ENCODE data around the gene KRT80. TPM values are rescaled to one million over a fixed set of nuclear protein-coding genes. Genes with fewer than 3 reads are reported as not detected.

The KRT80 gene
- total RNA-seq, 4 donors from 2014 or later: 0.16 to 0.54 (median 0.31) TPM; not detected in 1

DNA sequence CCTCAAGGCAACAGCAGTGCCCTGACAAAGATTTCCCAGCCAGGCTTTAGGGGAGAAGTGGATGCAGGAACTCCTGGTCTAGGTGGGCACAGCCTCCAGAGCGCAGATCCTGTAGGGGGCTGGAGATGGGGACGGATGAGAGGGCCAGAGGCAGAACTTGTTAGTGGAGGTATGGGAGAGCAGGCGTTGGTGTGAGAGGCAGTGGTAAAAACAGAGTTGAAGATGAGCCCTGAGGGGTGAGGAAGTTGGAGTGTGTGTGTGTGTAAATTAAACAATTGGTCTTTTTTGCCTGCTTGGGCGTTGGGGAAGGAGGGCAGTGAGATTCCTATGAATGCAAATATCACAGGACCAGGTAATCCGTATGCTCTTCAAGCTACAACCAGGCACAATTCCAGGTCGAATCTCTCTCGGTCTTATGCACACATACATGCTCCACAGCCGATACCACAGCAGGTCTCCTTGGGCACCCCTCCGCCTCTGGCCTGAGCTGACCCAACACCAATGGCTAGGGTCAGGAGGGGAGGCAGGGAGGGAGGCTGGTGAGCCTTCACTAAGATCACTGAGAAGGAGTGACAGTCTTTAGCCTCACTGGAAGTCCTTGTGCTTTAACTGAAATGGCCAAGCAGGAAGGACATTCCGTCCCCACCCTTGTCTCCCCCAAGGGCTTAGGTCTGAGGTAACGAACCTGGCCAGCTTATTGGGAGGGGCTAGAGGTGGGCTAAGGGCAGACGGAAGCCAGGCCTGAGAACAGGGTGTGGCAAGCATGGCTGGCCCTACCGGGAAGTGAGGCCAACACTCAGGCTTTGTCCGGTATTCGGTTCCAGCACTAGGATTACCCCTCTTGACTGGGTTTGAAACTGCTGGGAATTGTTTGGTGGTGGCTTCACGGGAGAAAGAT, 39.7 kb upstream of the KRT80 start:
- TF ChIP-seq POLR2A (IDR thresholded peaks at IDR 0.05) (no peak), POLR2AphosphoS5 (IDR thresholded peaks at IDR 0.05) (no peak), EP300 (IDR thresholded peaks at IDR 0.05) (no peak)
- TF ChIP-seq, protein P1, sequence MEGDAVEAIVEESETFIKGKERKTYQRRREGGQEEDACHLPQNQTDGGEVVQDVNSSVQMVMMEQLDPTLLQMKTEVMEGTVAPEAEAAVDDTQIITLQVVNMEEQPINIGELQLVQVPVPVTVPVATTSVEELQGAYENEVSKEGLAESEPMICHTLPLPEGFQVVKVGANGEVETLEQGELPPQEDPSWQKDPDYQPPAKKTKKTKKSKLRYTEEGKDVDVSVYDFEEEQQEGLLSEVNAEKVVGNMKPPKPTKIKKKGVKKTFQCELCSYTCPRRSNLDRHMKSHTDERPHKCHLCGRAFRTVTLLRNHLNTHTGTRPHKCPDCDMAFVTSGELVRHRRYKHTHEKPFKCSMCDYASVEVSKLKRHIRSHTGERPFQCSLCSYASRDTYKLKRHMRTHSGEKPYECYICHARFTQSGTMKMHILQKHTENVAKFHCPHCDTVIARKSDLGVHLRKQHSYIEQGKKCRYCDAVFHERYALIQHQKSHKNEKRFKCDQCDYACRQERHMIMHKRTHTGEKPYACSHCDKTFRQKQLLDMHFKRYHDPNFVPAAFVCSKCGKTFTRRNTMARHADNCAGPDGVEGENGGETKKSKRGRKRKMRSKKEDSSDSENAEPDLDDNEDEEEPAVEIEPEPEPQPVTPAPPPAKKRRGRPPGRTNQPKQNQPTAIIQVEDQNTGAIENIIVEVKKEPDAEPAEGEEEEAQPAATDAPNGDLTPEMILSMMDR (IDR thresholded peaks at IDR 0.05): no peak
- Histone ChIP-seq H3K4me3 (no peak overlapping the region), H3K4me1 (peaks cover 0 to 17% (median 7%) of the 10 kb centered on the region in 3 donors), H3K27ac (no peak overlapping the region), H3K36me3 (no peaks in the 10 kb centered on the region), H3K9me3 (no peaks in the 10 kb centered on the region), H3K27me3 (peaks cover 61% of the 10 kb centered on the region)
- ATAC-seq: peak; percentile 50
- 79% methylated on average over 5 to 8 of the region's 16 CpGs for WGBS, 2 donors (ENCODE audit: low coverage in 1 of 2)

DNA sequence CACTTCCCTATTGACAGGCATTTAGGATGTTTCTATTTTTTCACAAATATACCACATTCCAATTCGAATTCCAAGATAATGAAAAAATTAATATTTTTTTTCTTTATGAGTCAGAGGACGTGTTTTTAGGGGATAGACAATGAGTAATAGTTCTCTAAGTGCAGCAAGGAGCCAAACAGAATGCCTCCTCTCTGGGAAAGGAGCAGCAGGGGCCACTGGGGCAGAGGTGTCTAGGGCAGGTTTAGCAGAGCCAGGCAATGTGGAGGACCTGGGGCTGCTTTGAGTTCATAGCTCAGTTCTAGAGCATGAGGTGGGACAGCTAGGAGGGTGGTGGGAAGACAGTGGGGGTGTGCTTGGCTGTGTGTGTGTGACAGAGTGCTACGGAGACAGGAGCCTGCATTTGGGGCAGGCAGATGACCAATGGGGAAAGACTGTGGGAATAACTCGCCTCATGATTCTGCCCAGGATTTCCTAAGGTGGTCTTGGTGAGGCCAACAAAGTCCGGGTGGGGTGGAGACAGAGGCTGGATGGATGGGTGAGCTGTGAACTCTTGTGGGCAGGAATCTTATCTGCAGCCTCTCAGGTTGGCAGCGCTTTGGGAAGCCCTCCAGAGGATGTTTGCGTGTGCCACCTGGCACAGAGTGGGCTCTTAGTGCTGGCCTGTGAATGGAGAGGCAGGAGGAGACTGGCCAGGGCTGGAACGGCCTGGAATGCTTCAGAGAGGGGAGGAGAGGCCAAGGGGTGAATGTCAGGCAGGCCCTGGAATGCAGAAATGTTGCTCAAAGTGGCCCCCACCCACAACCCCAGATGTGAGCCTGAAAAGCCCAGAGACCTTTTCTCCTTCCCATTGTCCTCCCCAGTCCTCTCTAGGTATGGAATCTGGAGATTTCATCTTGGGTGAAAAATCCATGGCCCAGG, 38.8 kb upstream of the KRT80 start:
- Histone ChIP-seq H3K9me3 (no peaks in the 10 kb centered on the region), H3K27ac (peak overlapping the region in 1 of 4 donors; percentile 20), H3K27me3 (peaks cover 61% of the 10 kb centered on the region), H3K4me3 (no peak overlapping the region), H3K36me3 (no peaks in the 10 kb centered on the region), H3K4me1 (peaks cover 0 to 17% (median 7%) of the 10 kb centered on the region in 3 donors)
- TF ChIP-seq, protein P1 (IDR thresholded peaks at IDR 0.05): no peak
- TF ChIP-seq EP300 (IDR thresholded peaks at IDR 0.05) (no peak), POLR2A (IDR thresholded peaks at IDR 0.05) (no peak), POLR2AphosphoS5 (IDR thresholded peaks at IDR 0.05) (no peak)
- WGBS, 2 donors (ENCODE audit: low coverage in 1 of 2): 43 to 45% methylated on average over 5 of the region's 8 CpGs
- no peak for ATAC-seq

DNA sequence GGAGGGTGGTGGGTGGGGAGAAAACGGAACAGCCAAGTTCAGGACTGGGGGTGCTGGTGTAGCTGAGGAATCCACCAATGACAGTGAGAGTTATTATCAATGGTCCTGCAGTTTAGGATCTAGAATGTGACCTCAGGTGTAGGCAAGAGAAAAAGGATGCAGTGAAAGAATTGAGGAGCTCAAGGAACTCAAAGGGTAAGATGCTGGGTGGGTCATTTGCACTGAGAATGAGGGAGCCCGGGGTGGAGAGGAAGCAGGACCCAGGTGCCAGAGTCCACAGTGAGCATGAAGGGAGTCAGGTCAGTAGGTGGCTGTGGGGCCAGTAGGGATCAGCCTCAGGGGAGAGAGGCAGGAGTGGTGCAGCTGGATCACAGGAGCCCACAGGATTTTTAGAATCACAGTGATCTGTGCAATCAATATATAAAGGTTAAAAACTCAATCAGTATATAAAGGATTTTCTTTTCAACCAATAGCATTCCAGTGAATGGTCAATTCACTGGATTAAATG, 38.1 kb upstream of the KRT80 start:
- no peak for ATAC-seq
- H3K27me3 ChIP-seq: peaks cover 58% of the 10 kb centered on the region
- H3K9me3 ChIP-seq: no peaks in the 10 kb centered on the region
- H3K4me1 ChIP-seq: peaks cover 0 to 17% (median 7%) of the 10 kb centered on the region in 3 donors
- TF ChIP-seq, protein P1 (IDR thresholded peaks at IDR 0.05): no peak
- no peak for TF ChIP-seq POLR2AphosphoS5 (IDR thresholded peaks at IDR 0.05)
- no peak for TF ChIP-seq POLR2A (IDR thresholded peaks at IDR 0.05)
- no peak overlapping the region for H3K27ac ChIP-seq
- WGBS, 2 donors (ENCODE audit: low coverage in 1 of 2): 67 to 93% methylated on average over 1 to 2 of the region's 2 CpGs
- no peaks in the 10 kb centered on the region for H3K36me3 ChIP-seq
- no peak overlapping the region for H3K4me3 ChIP-seq

DNA sequence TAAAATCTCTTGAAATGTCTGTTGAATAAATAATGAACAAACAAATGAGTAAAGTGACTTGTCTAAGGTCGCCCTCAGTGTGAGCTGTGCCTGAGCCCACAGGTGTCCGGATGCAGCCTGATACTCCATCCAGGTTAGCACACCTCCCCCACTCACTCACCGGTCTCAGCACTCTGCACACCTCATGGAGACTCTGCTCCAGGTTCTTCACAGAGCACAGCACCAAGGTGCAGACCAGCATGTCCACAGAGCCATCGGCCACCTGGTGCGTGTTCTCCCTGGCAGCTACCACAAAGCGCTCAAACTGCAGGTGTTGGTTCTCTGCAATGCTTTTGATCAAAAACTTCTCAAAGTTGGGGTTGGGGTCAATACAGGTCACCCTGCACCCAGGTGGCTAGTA, 37.1 kb upstream of the KRT80 start:
- Histone ChIP-seq H3K27ac (no peak overlapping the region), H3K36me3 (no peaks in the 10 kb centered on the region), H3K27me3 (peaks cover 48% of the 10 kb centered on the region), H3K4me1 (peaks cover 0 to 17% (median 7%) of the 10 kb centered on the region in 3 donors), H3K4me3 (no peak overlapping the region), H3K9me3 (no peaks in the 10 kb centered on the region)
- WGBS, 2 donors (ENCODE audit: low coverage in 1 of 2): 86 to 90% methylated on average over 4 of the region's 6 CpGs
- ATAC-seq: no peak
- TF ChIP-seq POLR2AphosphoS5 (IDR thresholded peaks at IDR 0.05) (no peak), EP300 (IDR thresholded peaks at IDR 0.05) (no peak), POLR2A (IDR thresholded peaks at IDR 0.05) (no peak)
- TF ChIP-seq, protein P1 (IDR thresholded peaks at IDR 0.05): no peak
